Lower leg skin (tissue), 4 donors: ENCODE data around the gene NSMF. TPM values are rescaled to one million over a fixed set of nuclear protein-coding genes. Genes with fewer than 3 reads are reported as not detected.

Source experiments
- DNase-seq, 2 donors: peaks; one replicate each; pipeline ENCODE4 v3.0.0-alpha.2; 2019; ENCODE audit warnings: low spot score in 2 of 2
- H3K4me3 ChIP-seq: fragments of 200-600 bp; sonication (generic); 2 replicates; pipeline ENCODE4 v1.5.1; 2017; ENCODE audit warnings: mild to moderate bottlenecking, low read depth; ENCODE audit not compliant: poor library complexity, severe bottlenecking
- POLR2A ChIP-seq, 2 donors: fragments of 450-650 bp; IDR thresholded peaks; one replicate each; pipeline ENCODE4 v1.6.1; 2016 to 2017; ENCODE audit warnings: antibody characterized with exemption in 2 of 2, mild to moderate bottlenecking in 1 of 2, moderate library complexity in 1 of 2
- WGBS, 2 donors: methylation state at CpG; one replicate each; pipeline ENCODE4 v1.1.5; 2018; 5-methylcytosine and 5-hydroxymethylcytosine counted together
- intact Hi-C: fragments of 100-400 bp; cut with DNase I; formaldehyde crosslinking; loops from one replicate; pipeline ENCODE4 v1.15.0; 2023; ENCODE audit warnings: low total_unique reads
- total RNA-seq, 4 donors: library from RNA; depleted of rRNA; stranded (reverse); fragments of >200 nt; gene quantifications; one replicate each; pipeline ENCODE4 v1.1.0, GENCODE V29; 2016
- TF ChIP-seq, protein P1 (sequence below), 3 donors: fragments of 450-650 bp; IDR thresholded peaks; one replicate each; pipeline ENCODE4 v1.5.1; 2016; ENCODE audit warnings: antibody characterized with exemption in 3 of 3, mild to moderate bottlenecking in 3 of 3, moderate library complexity in 2 of 3

NSMF gene
- total RNA-seq, 4 donors from 2014 or later = 18.6 to 41.8 (median 24.3) TPM

- H3K4me3 ChIP-seq = no peak overlapping the region
- TF ChIP-seq POLR2A (IDR thresholded peaks at IDR 0.05) = no peak
- TF ChIP-seq, protein P1, sequence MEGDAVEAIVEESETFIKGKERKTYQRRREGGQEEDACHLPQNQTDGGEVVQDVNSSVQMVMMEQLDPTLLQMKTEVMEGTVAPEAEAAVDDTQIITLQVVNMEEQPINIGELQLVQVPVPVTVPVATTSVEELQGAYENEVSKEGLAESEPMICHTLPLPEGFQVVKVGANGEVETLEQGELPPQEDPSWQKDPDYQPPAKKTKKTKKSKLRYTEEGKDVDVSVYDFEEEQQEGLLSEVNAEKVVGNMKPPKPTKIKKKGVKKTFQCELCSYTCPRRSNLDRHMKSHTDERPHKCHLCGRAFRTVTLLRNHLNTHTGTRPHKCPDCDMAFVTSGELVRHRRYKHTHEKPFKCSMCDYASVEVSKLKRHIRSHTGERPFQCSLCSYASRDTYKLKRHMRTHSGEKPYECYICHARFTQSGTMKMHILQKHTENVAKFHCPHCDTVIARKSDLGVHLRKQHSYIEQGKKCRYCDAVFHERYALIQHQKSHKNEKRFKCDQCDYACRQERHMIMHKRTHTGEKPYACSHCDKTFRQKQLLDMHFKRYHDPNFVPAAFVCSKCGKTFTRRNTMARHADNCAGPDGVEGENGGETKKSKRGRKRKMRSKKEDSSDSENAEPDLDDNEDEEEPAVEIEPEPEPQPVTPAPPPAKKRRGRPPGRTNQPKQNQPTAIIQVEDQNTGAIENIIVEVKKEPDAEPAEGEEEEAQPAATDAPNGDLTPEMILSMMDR (IDR thresholded peaks at IDR 0.05) = no peak
- intact Hi-C loops = no loop called here
- WGBS, 2 donors = 68 to 72% methylated on average over 31 to 39 of the region's 43 CpGs
- peak in 1 of 2 donors; percentile 84 for DNase-seq
Observed at GRCh38 chr9:137434498-137435380, 24.4 kb downstream of the NSMF start.

- peak in 1 of 2 donors; percentile 83 for DNase-seq
- intact Hi-C loops = no loop called here
- TF ChIP-seq, protein P1 (IDR thresholded peaks at IDR 0.05) = no peak
- TF ChIP-seq POLR2A (IDR thresholded peaks at IDR 0.05) = no peak
- 79 to 87% methylated on average over 13 to 18 of the region's 26 CpGs for WGBS, 2 donors
- H3K4me3 ChIP-seq = no peak overlapping the region
Observed at GRCh38 chr9:137433916-137434431, 25.2 kb downstream of the NSMF start.

GRCh38 chr9:137433349-137433915, 25.7 kb downstream of the NSMF start:
- TF ChIP-seq POLR2A (IDR thresholded peaks at IDR 0.05) = no peak
- TF ChIP-seq, protein P1 (IDR thresholded peaks at IDR 0.05) = no peak
- peak in 1 of 2 donors; percentile 81 for DNase-seq
- H3K4me3 ChIP-seq = no peak overlapping the region
- intact Hi-C loops = no loop called here
- 74 to 90% methylated on average over 5 to 19 of the region's 19 CpGs for WGBS, 2 donors

- WGBS, 2 donors = 84 to 88% methylated on average over 11 to 18 of the region's 20 CpGs
- no peak overlapping the region for H3K4me3 ChIP-seq
- intact Hi-C loops = no loop called here
- peak in 1 of 2 donors; percentile 82 for DNase-seq
- TF ChIP-seq, protein P1 (IDR thresholded peaks at IDR 0.05) = no peak
- TF ChIP-seq POLR2A (IDR thresholded peaks at IDR 0.05) = no peak
Observed at GRCh38 chr9:137432687-137433348, 26.3 kb downstream of the NSMF start.

DNA sequence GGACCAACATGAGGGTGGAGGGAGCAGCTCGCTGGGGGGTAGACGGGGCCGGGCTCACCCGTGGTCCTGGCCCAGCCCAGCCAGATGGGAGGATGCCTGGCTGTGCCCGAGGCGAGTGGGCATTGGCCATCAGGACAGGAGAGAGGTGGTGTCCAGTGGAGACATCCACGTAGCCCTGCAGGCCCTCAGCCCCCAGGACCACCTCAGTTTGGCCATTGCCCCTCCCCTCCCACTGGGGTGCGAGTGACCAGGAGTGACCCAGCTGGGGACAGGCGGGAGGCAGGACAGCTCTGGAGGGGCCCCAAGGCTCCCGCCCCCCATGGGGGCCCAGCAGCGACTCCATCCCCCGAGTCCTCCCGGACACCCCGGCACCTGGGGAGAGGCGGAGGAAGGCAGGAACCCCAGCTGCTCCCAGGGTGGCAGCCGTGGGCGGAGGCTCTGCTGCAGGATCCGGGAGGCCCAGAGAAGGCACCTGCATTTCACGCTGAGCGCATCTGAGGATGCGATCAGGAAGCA, 27.7 kb downstream of the NSMF start:
- 69 to 81% methylated on average over 17 to 21 of the region's 21 CpGs for WGBS, 2 donors
- intact Hi-C loops = no loop called here
- no peak overlapping the region for H3K4me3 ChIP-seq
- TF ChIP-seq, protein P1 (IDR thresholded peaks at IDR 0.05) = no peak
- no peak for TF ChIP-seq POLR2A (IDR thresholded peaks at IDR 0.05)
- DNase-seq = peak in 1 of 2 donors; percentile 82
